MM.1S (cell line): ENCODE results near the gene C3orf85.

Experiments
- DNase-seq: peaks from one replicate; pipeline ENCODE4 v3.0.0-alpha.2; 2015
- H2AFZ ChIP-seq: fragments of 300-600 bp; sonication (generic); 2 replicates; pipeline ENCODE4 v1.6.0; 2016; ENCODE audit warnings: antibody characterized with exemption, low read length
- H3F3A ChIP-seq: fragments of 300-600 bp; sonication (generic); 2 replicates; pipeline ENCODE4 v1.6.1; 2016; ENCODE audit warnings: mild to moderate bottlenecking, antibody characterized with exemption, low read length, moderate library complexity, mixed read lengths; ENCODE audit not compliant: insufficient read depth
- H3K27ac ChIP-seq: fragments of 300-600 bp; sonication (generic); 2 replicates; pipeline ENCODE4 v1.5.1; 2016; ENCODE audit warnings: mild to moderate bottlenecking, low read length
- H3K27me3 ChIP-seq: fragments of 300-600 bp; sonication (generic); replicated peaks from 2 replicates; pipeline ENCODE4 v1.6.0; 2016; ENCODE audit warnings: low read length; ENCODE audit not compliant: insufficient read depth
- H3K36me3 ChIP-seq: fragments of 300-600 bp; sonication (generic); replicated peaks from 2 replicates; pipeline ENCODE4 v1.6.1; 2016; ENCODE audit warnings: mild to moderate bottlenecking, low read length, mixed read lengths; ENCODE audit not compliant: insufficient read depth
- H3K4me1 ChIP-seq: fragments of 300-600 bp; sonication (generic); 2 replicates; pipeline ENCODE4 v1.6.1; 2016; ENCODE audit warnings: low read length, mixed read lengths
- H3K4me2 ChIP-seq: fragments of 300-600 bp; sonication (generic); 2 replicates; pipeline ENCODE4 v1.6.0; 2016; ENCODE audit warnings: low read depth, low read length
- H3K4me3 ChIP-seq: fragments of 300-600 bp; sonication (generic); 2 replicates; pipeline ENCODE4 v1.5.1; 2016; ENCODE audit warnings: low read length, mixed read lengths
- H3K79me2 ChIP-seq: fragments of 300-600 bp; sonication (generic); 2 replicates; pipeline ENCODE4 v1.6.1; 2016; ENCODE audit warnings: mixed run types, low read length, mixed read lengths
- H3K9ac ChIP-seq: fragments of 300-600 bp; sonication (generic); 2 replicates; pipeline ENCODE4 v1.6.1; 2016; ENCODE audit warnings: low read length, mixed read lengths
- H3K9me2 ChIP-seq: fragments of 300-600 bp; sonication (generic); replicated peaks from 2 replicates; pipeline ENCODE4 v1.6.1; 2016; ENCODE audit warnings: mild to moderate bottlenecking, low read length, mixed read lengths; ENCODE audit not compliant: insufficient read depth
- H3K9me3 ChIP-seq: fragments of 300-600 bp; sonication (generic); replicated peaks from 2 replicates; pipeline ENCODE4 v1.6.1; 2016; ENCODE audit warnings: mild to moderate bottlenecking, low read length, mixed read lengths; ENCODE audit not compliant: insufficient read depth
- H4K20me1 ChIP-seq: fragments of 300-600 bp; sonication (generic); 2 replicates; pipeline ENCODE4 v1.6.1; 2016; ENCODE audit warnings: mild to moderate bottlenecking, low read length, moderate library complexity, mixed read lengths; ENCODE audit not compliant: insufficient read depth
- CTCF ChIP-seq: fragments of 300-600 bp; sonication (generic); IDR thresholded peaks from 2 replicates; pipeline ENCODE4 v1.5.1; 2016; ENCODE audit warnings: antibody characterized with exemption, low read length, mixed read lengths
- EZH2 ChIP-seq: fragments of 300-600 bp; sonication (generic); optimal IDR thresholded peaks from 2 replicates; pipeline ENCODE3; 2017; ENCODE audit warnings: low read depth, mild to moderate bottlenecking, antibody characterized with exemption, low read length, mixed read lengths
- EZH2phosphoT487 ChIP-seq: fragments of 300-600 bp; sonication (generic); IDR thresholded peaks from 2 replicates; pipeline ENCODE4 v1.6.1; 2018; ENCODE audit warnings: antibody characterized with exemption, low read length

The C3orf85 gene

GRCh38 chr3:109095166-109095565, 41.4 kb upstream of the C3orf85 start:
- TF ChIP-seq EZH2 (no peak), EZH2phosphoT487 (no peak), CTCF (no peak)
- DNase-seq, result no peak
- Histone ChIP-seq H3K9me2 (no peaks in the 10 kb centered on the region), H3K27me3 (no peaks in the 10 kb centered on the region), H3K27ac (no peak overlapping the region), H3K4me2 (no peak overlapping the region), H2AFZ (no peak overlapping the region), H3K4me1 (no peaks in the 10 kb centered on the region), H3F3A (no peaks in the 10 kb centered on the region), H3K36me3 (no peaks in the 10 kb centered on the region), H3K4me3 (no peak overlapping the region), H4K20me1 (no peaks in the 10 kb centered on the region), H3K79me2 (no peaks in the 10 kb centered on the region), H3K9ac (no peak overlapping the region), H3K9me3 (no peaks in the 10 kb centered on the region)

GRCh38 chr3:109098079-109098644, 38.4 kb upstream of the C3orf85 start:
- Histone ChIP-seq H4K20me1 (no peaks in the 10 kb centered on the region), H3K27ac (no peak overlapping the region), H3K36me3 (no peaks in the 10 kb centered on the region), H3K27me3 (no peaks in the 10 kb centered on the region), H3K4me1 (peaks cover 8% of the 10 kb centered on the region), H3K4me3 (no peak overlapping the region), H3K9me3 (no peaks in the 10 kb centered on the region), H3K9me2 (no peaks in the 10 kb centered on the region), H3K9ac (no peak overlapping the region), H3K4me2 (no peak overlapping the region), H2AFZ (no peak overlapping the region), H3K79me2 (no peaks in the 10 kb centered on the region), H3F3A (no peaks in the 10 kb centered on the region)
- DNase-seq, result peak; percentile 35
- TF ChIP-seq EZH2phosphoT487 (no peak), CTCF (peak; percentile 67), EZH2 (no peak)

GRCh38 chr3:109109574-109109973, 26.9 kb upstream of the C3orf85 start:
- Histone ChIP-seq H3K4me1 (no peaks in the 10 kb centered on the region), H3K4me2 (no peak overlapping the region), H3K9me2 (no peaks in the 10 kb centered on the region), H3K36me3 (no peaks in the 10 kb centered on the region), H4K20me1 (no peaks in the 10 kb centered on the region), H3K27me3 (no peaks in the 10 kb centered on the region), H3K9ac (no peak overlapping the region), H3K27ac (no peak overlapping the region), H3K4me3 (no peak overlapping the region), H3K79me2 (no peaks in the 10 kb centered on the region), H2AFZ (no peak overlapping the region), H3F3A (no peaks in the 10 kb centered on the region), H3K9me3 (no peaks in the 10 kb centered on the region)
- TF ChIP-seq CTCF (no peak), EZH2phosphoT487 (no peak), EZH2 (no peak)
- DNase-seq, result no peak
